Heart left ventricle (tissue), 16 donors: Measurements from ENCODE around the gene ANO2. TPM values are rescaled to one million over a fixed set of nuclear protein-coding genes. Genes with fewer than 3 reads are reported as not detected.
A peak's percentile ranks its signal among the peaks of the same experiment; 100 is the strongest.

Experiments
- ATAC-seq, 4 donors: fragments of 200-7000 bp; cut with Tn5 transposase; one replicate each; pipeline ENCODE4 v1.9.1; 2020 to 2022; ENCODE audit warnings: moderate library complexity in 4 of 4, mild to moderate bottlenecking in 3 of 4, moderate number of reproducible peaks in 1 of 4
- DNase-seq, 5 donors: peaks; one replicate each; pipeline ENCODE4 v3.0.0-alpha.2; 2020
- H3K27ac ChIP-seq, 12 donors: fragments of 200-600 bp; sonication (generic) in 4 of 12; one replicate each; pipeline versions ENCODE4 v1.5.0 to v1.8.0; 2016 to 2022; ENCODE audit warnings: mild to moderate bottlenecking in 2 of 12
- H3K27me3 ChIP-seq, 9 donors: fragments of 200-600 bp; sonication (generic) in 2 of 9; one replicate each; pipeline versions ENCODE4 v1.5.1 to v1.8.0; 2016 to 2022; ENCODE audit warnings: mild to moderate bottlenecking in 3 of 9
- H3K36me3 ChIP-seq, 9 donors: fragments of 200-600 bp; sonication (generic) in 2 of 9; one replicate each; pipeline versions ENCODE4 v1.5.0 to v1.8.0; 2018 to 2022; ENCODE audit warnings: mild to moderate bottlenecking in 2 of 9
- H3K4me1 ChIP-seq, 12 donors: fragments of 200-600 bp; sonication (generic) in 4 of 12; one replicate each; pipeline versions ENCODE4 v1.5.0 to v1.8.0; 2016 to 2022; ENCODE audit warnings: mild to moderate bottlenecking in 3 of 12
- H3K4me3 ChIP-seq, 12 donors: fragments of 200-600 bp; sonication (generic) in 4 of 12; one replicate each; pipeline versions ENCODE4 v1.5.0 to v1.8.0; 2017 to 2022; ENCODE audit warnings: mild to moderate bottlenecking in 9 of 12, moderate library complexity in 4 of 12
- H3K9me3 ChIP-seq, 12 donors: fragments of 200-600 bp; sonication (generic) in 4 of 12; one replicate each; pipeline versions ENCODE4 v1.5.0 to v1.8.0; 2016 to 2022; ENCODE audit warnings: mild to moderate bottlenecking in 1 of 12
- CTCF ChIP-seq, 12 donors: fragments of 200-600 bp; sonication (generic) in 4 of 12; IDR thresholded peaks; one replicate each; pipeline versions ENCODE4 v1.5.0 to v1.8.0; 2018 to 2022; ENCODE audit warnings: antibody characterized with exemption in 12 of 12, mild to moderate bottlenecking in 5 of 12
- POLR2A ChIP-seq, 2 donors: fragments of 450-650 bp; IDR thresholded peaks; one replicate each; pipeline ENCODE4 v1.6.1; 2017; ENCODE audit warnings: antibody characterized with exemption in 2 of 2, mild to moderate bottlenecking in 2 of 2, moderate library complexity in 2 of 2
- WGBS, 4 donors: extraction: QIAGEN DNeasy Blood & Tissue Kit in 2 of 4; methylation state at CpG; one replicate each; pipeline versions ENCODE4 v1.1.5 to v1.1.7; 2013 to 2018; 5-methylcytosine and 5-hydroxymethylcytosine counted together
- intact Hi-C, 10 donors: fragments of 100-400 bp; cut with DNase I; formaldehyde crosslinking; loops; one replicate each; pipeline versions ENCODE4 v1.11.1 to v1.14.2; 2022
- polyA plus RNA-seq, 2 donors: library from polyadenylated mRNA; stranded (reverse); fragments of 200-250 nt; gene quantifications; one replicate each; pipeline ENCODE4 v1.2.3, GENCODE V29; 2013
- total RNA-seq, 9 donors: library from RNA; depleted of rRNA in 2 of 9; stranded (reverse); fragments of >200 nt in 2 of 9; fragmentation: NEBNext Ultra II Directional in 3 of 9; extraction: Animal tissue kit (Norgen Biotek cat#: 25700) in 3 of 9; gene quantifications; one replicate each; pipeline versions ENCODE4 v1.1.0 to v1.2.4, GENCODE V29; 2016 to 2023
- donor health status: ischemic (EF 13 %, LVEDD 7.1; RV severe dilation, severe dysfunction).
- donor health status: healthy with polysubstance abuse.
- donor health status: DM: no; HTN: yes; CAD: no.
- donor health status: DM: no; HTN: no; CAD: no.
- donor health status: ischemic (EF 25% LVEDD 6.9; RV normal size, moderate dysfunction).
- donor health status: ischemic (EF 25% LVEDD 5.7; RV mildly dilated, moderate dysfunction).
- donor health status: healthy.
- donor health status: DM: yes; HTN: yes; CAD: no.
- donor health status: ischemic (EF 35%, LVEDD 5.7; RV mildly dilated, moderate dysfunction).
- donor health status: nonischemic (EF 11% LVEDD 7.7; RV severe dilation, severe dysfunction).
- donor health status: DM: yes; HTN: yes; CAD: no.
- donor health status: PGD.
- donor health status: ischemic (EF 29% LVEDD 5.4; RV normal size, mild dysfunction).
- donor health status: nonischemic (EF 23%, LVEDD 6.1; RV moderate dilation, normal function).

The ANO2 gene
- total and polyA plus RNA-seq, 11 donors = 3.4 to 19.4 (median 9.4) TPM

- ATAC-seq (peak in 3 of 4 donors; percentile 41 to 72 (median 53)), DNase-seq (no peak)
- Histone ChIP-seq H3K27me3 (no peaks in the 10 kb centered on the region), H3K36me3 (no peaks in the 10 kb centered on the region), H3K4me3 (no peak overlapping the region), H3K9me3 (no peaks in the 10 kb centered on the region), H3K4me1 (peaks cover 10 to 49% (median 36%) of the 10 kb centered on the region in 12 donors), H3K27ac (peak overlapping the region in 11 of 12 donors; percentile 3 to 60 (median 28))
- TF ChIP-seq POLR2A (IDR thresholded peaks at IDR 0.05) (no peak), CTCF (IDR thresholded peaks at IDR 0.05) (no peak)
- intact Hi-C loops = no loop called here
- 50 to 68% (median 64%) methylated on average over 4 of the region's 4 CpGs for WGBS, 4 donors
Measured at GRCh38 chr12:5585178-5585577, 359.9 kb downstream of the ANO2 start.

- H3K4me3 ChIP-seq = no peak overlapping the region
- H3K9me3 ChIP-seq = no peaks in the 10 kb centered on the region
- ATAC-seq (no peak), DNase-seq (no peak)
- TF ChIP-seq POLR2A (IDR thresholded peaks at IDR 0.05) (no peak), CTCF (IDR thresholded peaks at IDR 0.05) (no peak)
- H3K4me1 ChIP-seq = peaks cover 10 to 54% (median 42%) of the 10 kb centered on the region in 12 donors
- intact Hi-C loops = loop anchor here in 1 of 10 donors (5.0 kb wide), 1 partner anchor 152 kb away; the partner anchor contains the start of gene NTF3
- WGBS, 4 donors = 63 to 69% (median 68%) methylated on average over 9 of the region's 9 CpGs
- H3K27me3 ChIP-seq = no peaks in the 10 kb centered on the region
- no peaks in the 10 kb centered on the region for H3K36me3 ChIP-seq
- peak overlapping the region in 5 of 12 donors; percentile 3 to 55 (median 8) for H3K27ac ChIP-seq
Measured at GRCh38 chr12:5584412-5585175, 360.5 kb downstream of the ANO2 start.

GRCh38 chr12:5582541-5582940 is 362.5 kb downstream of the ANO2 start:
- intact Hi-C loops = loop anchor here in 1 of 10 donors (5.0 kb wide), 1 partner anchor 150 kb away; the partner anchor contains the start of gene NTF3
- no peak for DNase-seq
- Histone ChIP-seq H3K4me3 (no peak overlapping the region), H3K27me3 (no peaks in the 10 kb centered on the region), H3K36me3 (no peaks in the 10 kb centered on the region), H3K4me1 (peaks cover 12 to 65% (median 45%) of the 10 kb centered on the region in 12 donors), H3K27ac (peak overlapping the region in 10 of 12 donors; percentile 6 to 80 (median 55)), H3K9me3 (no peaks in the 10 kb centered on the region)
- no peak for ATAC-seq
- 85 to 94% (median 91%) methylated on average over 4 of the region's 4 CpGs for WGBS, 4 donors
- no peak for TF ChIP-seq POLR2A (IDR thresholded peaks at IDR 0.05)
- no peak for TF ChIP-seq CTCF (IDR thresholded peaks at IDR 0.05)

- H3K27ac ChIP-seq = peak overlapping the region in 11 of 12 donors; percentile 6 to 82 (median 65)
- no peak for TF ChIP-seq CTCF (IDR thresholded peaks at IDR 0.05)
- no peak for TF ChIP-seq POLR2A (IDR thresholded peaks at IDR 0.05)
- intact Hi-C loops = loop anchor here in 1 of 10 donors (5.0 kb wide), 1 partner anchor 150 kb away; the partner anchor contains the start of gene NTF3
- WGBS, 4 donors = 38 to 49% (median 44%) methylated on average over 5 of the region's 5 CpGs
- no peaks in the 10 kb centered on the region for H3K36me3 ChIP-seq
- peaks cover 12 to 71% (median 46%) of the 10 kb centered on the region in 12 donors for H3K4me1 ChIP-seq
- H3K27me3 ChIP-seq = no peaks in the 10 kb centered on the region
- H3K4me3 ChIP-seq = peak overlapping the region in 1 of 12 donors; percentile 26
- no peaks in the 10 kb centered on the region for H3K9me3 ChIP-seq
- DNase-seq = peak in 4 of 5 donors; percentile 41 to 69 (median 54)
- peak; percentile 44 to 68 (median 59) for ATAC-seq
Measured at GRCh38 chr12:5582018-5582417, 363.0 kb downstream of the ANO2 start.
